Esophagus squamous epithelium (tissue), 5 donors: ENCODE measurements around the gene ALOXE3. TPM values are rescaled to one million over a fixed set of nuclear protein-coding genes. Genes with fewer than 3 reads are reported as not detected.

ENCODE experiments used
- DNase-seq: peaks from one replicate; lab custom pipeline; 2025; lab: John Stamatoyannopoulos, UW
- H3K27ac ChIP-seq, 4 donors: fragments of 200-600 bp; sonication (generic); one replicate each; pipeline ENCODE4 v1.5.1; 2016 to 2019; ENCODE audit warnings: mild to moderate bottlenecking in 1 of 4
- H3K27me3 ChIP-seq, 4 donors: fragments of 200-600 bp; sonication (generic); 1 replicate in 3 of 4; 2 replicates in 1 of 4; pipeline versions ENCODE4 v1.5.1 to v1.6.0; 2017 to 2021; ENCODE audit warnings: antibody characterized with exemption in 1 of 4
- H3K36me3 ChIP-seq, 3 donors: fragments of 200-600 bp; sonication (generic); one replicate each; pipeline ENCODE4 v1.5.1; 2016 to 2019
- H3K4me1 ChIP-seq, 3 donors: fragments of 200-600 bp; sonication (generic); one replicate each; pipeline ENCODE4 v1.5.1; 2017 to 2019
- H3K4me3 ChIP-seq, 4 donors: fragments of 200-600 bp; sonication (generic); 1 replicate in 3 of 4; 2 replicates in 1 of 4; pipeline ENCODE4 v1.5.1; 2016 to 2019; ENCODE audit warnings: mild to moderate bottlenecking in 2 of 4, moderate library complexity in 1 of 4
- H3K9me3 ChIP-seq, 3 donors: fragments of 200-600 bp; sonication (generic); one replicate each; pipeline ENCODE4 v1.5.1; 2016 to 2019
- CTCF ChIP-seq, 6 experiments: fragments of 450-650 bp in 4 of 6; fragments of 200-600 bp in 2 of 6; sonication (generic) in 2 of 6; IDR thresholded peaks; one replicate each; pipeline ENCODE4 v1.5.1; 2016 to 2019; ENCODE audit warnings: antibody characterized with exemption in 6 of 6, mild to moderate bottlenecking in 4 of 6, moderate library complexity in 4 of 6
- POLR2A ChIP-seq, 4 donors: fragments of 450-650 bp; IDR thresholded peaks; one replicate each; pipeline ENCODE4 v1.6.1; 2017; ENCODE audit warnings: antibody characterized with exemption in 4 of 4, mild to moderate bottlenecking in 4 of 4, moderate library complexity in 3 of 4
- WGBS, 2 donors: methylation state at CpG; one replicate each; pipeline ENCODE4 v1.1.5; 2018; 5-methylcytosine and 5-hydroxymethylcytosine counted together
- intact Hi-C: fragments of 100-400 bp; cut with DNase I; formaldehyde crosslinking; loops from one replicate; pipeline ENCODE4 v1.15.0; 2022
- total RNA-seq, 4 donors: library from RNA; depleted of rRNA; stranded (reverse); fragments of >200 nt; gene quantifications; one replicate each; pipeline ENCODE4 v1.1.0, GENCODE V29; 2016
- donor health status: DM: yes; HTN: yes; CAD: no.

The ALOXE3 gene
- total RNA-seq, 4 donors from 2014 or later = 0.30 to 8.8 (median 2.2) TPM; not detected in 1

GRCh38 chr17:8069587-8069860 lies 48.8 kb downstream of the ALOXE3 start:
- DNase-seq = no peak
- H3K27me3 ChIP-seq = peaks cover 0 to 58% (median 12%) of the 10 kb centered on the region in 4 donors
- H3K27ac ChIP-seq = peak overlapping the region in 3 of 4 donors; percentile 19 to 67 (median 59)
- 71 to 80% methylated on average over 3 of the region's 3 CpGs for WGBS, 2 donors
- H3K9me3 ChIP-seq = no peaks in the 10 kb centered on the region
- TF ChIP-seq POLR2A (IDR thresholded peaks at IDR 0.05) (no peak), CTCF (IDR thresholded peaks at IDR 0.05) (no peak)
- no peaks in the 10 kb centered on the region for H3K36me3 ChIP-seq
- intact Hi-C loops = no loop called here
- H3K4me3 ChIP-seq = no peak overlapping the region
- peaks cover 17 to 53% (median 22%) of the 10 kb centered on the region in 3 donors for H3K4me1 ChIP-seq

DNA sequence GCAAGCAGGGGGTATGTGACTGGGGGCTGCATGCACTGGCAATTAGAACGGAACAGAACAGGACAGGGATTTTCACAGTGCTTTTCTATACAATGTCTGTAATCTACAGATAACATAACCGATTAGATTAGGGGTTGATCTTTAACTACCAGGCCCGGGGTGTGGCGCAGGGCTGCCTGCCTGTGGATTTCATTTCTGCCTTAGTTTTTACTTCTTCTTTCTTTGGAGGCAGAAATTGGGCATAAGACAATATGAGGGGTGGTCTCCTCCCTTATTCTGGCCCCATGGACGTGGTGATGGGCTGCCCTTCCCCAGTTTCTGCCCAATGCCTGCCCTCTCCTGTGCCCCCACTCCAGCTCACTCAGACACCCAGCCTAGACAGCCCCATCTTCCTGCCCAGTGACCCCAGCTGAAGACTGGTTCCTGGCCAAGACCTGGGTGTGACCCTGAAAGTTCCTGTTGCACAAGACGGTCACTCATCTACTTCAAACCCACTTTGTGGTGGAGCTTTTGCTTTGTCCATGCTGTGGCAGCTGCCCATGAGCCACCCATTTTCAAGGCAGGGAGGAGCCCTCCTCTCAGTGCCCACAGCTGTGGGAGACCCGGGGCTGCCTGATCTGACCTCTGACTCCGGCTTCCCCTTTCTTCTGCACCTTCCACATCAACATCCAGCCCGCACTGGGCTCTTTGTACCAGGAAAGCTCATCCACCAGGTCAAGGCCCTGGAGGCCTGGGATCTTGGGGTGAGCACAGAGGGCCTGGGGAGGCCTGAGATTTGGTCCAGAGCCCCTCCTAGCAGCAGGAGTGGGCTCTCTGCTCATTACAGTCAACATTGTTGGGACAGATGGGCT lies 49.4 kb downstream of the ALOXE3 start:
- H3K4me3 ChIP-seq = no peak overlapping the region
- H3K36me3 ChIP-seq = no peaks in the 10 kb centered on the region
- 70 to 76% methylated on average over 7 to 9 of the region's 9 CpGs for WGBS, 2 donors
- DNase-seq = no peak
- no peaks in the 10 kb centered on the region for H3K9me3 ChIP-seq
- H3K27ac ChIP-seq = peak overlapping the region in 3 of 4 donors; percentile 19 to 67 (median 59)
- TF ChIP-seq POLR2A (IDR thresholded peaks at IDR 0.05) (no peak), CTCF (IDR thresholded peaks at IDR 0.05) (no peak)
- H3K4me1 ChIP-seq = peaks cover 17 to 54% (median 22%) of the 10 kb centered on the region in 3 donors
- peaks cover 0 to 58% (median 14%) of the 10 kb centered on the region in 4 donors for H3K27me3 ChIP-seq
- intact Hi-C loops = no loop called here

DNA sequence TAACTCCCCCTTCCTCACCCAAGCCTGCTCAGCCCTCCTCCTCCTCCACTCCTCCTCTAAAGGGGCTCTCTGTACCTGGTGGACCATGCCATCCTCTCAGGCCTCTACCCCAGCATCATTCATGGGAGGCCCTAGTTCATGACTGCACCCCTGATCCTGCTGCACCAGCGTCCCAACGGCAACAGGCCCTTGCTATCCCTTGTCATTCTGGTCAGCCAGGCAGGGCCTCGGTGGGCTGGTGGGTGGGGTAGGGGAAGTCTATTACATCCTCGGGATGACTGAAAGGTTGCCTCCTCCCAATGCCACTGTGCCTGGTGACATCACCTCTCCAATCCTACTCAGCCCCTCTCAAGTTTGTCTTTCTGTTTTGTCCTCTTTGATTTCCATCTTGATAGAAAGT lies 50.5 kb downstream of the ALOXE3 start:
- intact Hi-C loops = no loop called here
- Histone ChIP-seq H3K36me3 (no peaks in the 10 kb centered on the region), H3K4me3 (no peak overlapping the region), H3K4me1 (peaks cover 8 to 52% (median 16%) of the 10 kb centered on the region in 3 donors), H3K27me3 (peaks cover 0 to 58% (median 11%) of the 10 kb centered on the region in 4 donors), H3K27ac (no peak overlapping the region), H3K9me3 (no peaks in the 10 kb centered on the region)
- 67 to 81% methylated on average over 4 of the region's 4 CpGs for WGBS, 2 donors
- no peak for TF ChIP-seq POLR2A (IDR thresholded peaks at IDR 0.05)
- no peak for TF ChIP-seq CTCF (IDR thresholded peaks at IDR 0.05)
- no peak for DNase-seq

DNA sequence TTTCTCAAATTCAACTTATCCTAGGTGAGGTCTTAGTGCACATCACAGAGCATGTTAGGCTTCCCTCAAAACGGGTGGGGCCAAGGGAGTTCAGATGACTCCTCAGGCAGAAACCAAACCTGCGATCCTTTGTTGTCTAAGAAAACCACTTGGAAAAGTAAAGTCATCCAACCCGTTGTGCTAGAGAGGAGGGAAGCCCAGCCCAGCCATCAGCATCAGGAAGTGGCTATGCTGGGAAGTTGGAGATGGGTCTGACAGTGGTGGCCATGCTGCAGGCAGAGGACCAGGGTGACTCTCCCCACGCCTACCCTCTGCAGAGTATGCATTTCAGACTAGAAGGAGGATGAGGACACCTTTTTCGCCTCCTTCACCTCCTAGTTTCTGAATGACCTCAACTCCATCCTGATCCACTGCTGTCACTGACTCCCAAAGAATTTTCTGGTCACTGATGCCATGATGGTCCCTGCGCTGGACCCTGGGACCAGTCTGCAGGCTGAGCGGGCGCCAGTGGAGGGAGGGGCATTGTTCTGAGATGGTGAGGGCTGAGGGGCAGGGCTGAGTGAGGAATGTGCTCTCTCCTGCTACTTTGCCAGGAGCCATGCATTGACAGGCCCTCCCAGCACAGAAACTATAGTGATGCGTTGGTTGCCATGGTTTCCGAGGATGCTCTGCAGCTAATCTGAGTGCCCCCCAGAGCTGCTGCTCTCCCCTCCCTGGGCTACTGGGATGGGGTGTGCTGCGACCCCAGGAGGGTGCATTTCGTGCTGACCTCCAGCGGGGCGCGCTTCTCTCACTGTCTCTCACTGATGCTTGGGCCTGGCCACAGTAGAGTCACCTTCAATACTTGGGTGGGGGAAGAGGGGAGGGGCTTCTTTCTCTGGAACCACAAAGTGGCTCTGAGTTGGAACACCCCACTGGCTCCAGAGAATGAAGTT lies 51.2 kb downstream of the ALOXE3 start:
- Histone ChIP-seq H3K9me3 (no peaks in the 10 kb centered on the region), H3K4me1 (peaks cover 4 to 52% (median 14%) of the 10 kb centered on the region in 3 donors), H3K27me3 (peaks cover 0 to 58% (median 6%) of the 10 kb centered on the region in 4 donors), H3K36me3 (no peaks in the 10 kb centered on the region), H3K27ac (peak overlapping the region in 1 of 4 donors; percentile 29), H3K4me3 (no peak overlapping the region)
- TF ChIP-seq POLR2A (IDR thresholded peaks at IDR 0.05) (no peak), CTCF (IDR thresholded peaks at IDR 0.05) (no peak)
- intact Hi-C loops = no loop called here
- DNase-seq = no peak
- WGBS, 2 donors = 54 to 70% methylated on average over 8 to 12 of the region's 15 CpGs
